ENCODE results near the gene ZDHHC13.

Gene ZDHHC13

DNA sequence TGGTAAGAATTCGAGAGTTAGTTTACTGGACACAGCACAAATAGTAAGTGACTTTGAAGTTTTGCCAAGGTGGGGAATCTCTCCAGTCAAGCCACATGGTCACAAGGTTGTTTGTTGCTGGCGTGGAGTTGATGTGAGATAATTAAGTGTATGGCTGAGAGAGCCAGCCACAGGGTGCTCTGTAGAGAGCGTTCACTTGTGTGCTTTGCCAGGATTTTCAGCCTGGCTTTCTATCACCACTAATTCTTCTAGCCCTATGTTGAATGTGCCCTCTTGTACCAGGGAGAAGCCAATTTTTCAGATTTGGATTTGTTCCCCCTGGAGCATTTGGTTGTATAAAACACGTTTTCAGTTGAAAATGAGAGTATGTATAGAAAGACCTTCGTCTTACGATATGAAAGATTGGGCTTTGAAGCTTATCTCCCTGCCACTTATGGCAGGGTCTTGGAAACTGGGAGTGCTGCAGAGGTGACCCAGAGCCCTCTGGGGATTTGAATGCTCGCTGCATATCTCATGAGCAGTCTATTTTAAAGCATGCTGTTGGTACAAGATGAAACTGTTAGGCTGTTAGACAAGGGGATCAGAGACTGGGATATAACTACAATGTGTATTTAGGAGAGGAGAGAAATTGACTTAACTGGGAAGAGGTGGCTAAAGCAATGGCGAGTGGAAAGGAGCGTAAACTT lies 56.2 kb downstream of the ZDHHC13 start:
- DNase-seq, result no peak

DNA sequence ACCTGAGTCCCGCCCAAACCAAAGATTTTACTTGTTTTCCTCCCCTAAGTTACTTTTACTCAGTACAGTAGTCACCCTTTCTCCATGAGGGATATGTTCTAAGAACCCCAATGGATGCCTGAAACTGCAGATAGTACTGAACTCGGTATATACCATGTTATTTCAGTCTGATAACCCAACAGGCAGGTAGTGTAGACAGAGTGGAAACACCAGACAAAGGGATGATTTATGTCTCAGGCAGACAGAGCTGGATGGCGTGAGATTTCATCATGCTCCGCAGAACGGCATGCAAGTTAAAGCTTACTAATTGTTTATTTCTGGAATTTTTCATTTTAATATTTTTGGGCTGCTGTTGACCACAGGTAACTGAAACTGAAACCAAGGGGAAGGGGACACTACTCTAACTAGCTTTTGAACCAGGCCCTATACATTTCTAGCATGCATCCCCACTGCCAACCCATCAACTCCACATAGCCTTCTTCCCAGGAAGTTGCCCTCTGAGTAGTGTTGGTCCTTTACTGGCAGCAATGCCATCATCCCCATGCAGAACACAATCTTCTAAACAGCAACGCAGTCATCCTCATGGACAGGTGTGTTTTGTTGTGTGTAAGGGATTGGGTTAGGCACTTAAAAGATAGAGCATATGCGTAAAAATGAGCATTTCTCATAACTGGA lies 57.1 kb downstream of the ZDHHC13 start:
- DNase-seq, result no peak

DNA sequence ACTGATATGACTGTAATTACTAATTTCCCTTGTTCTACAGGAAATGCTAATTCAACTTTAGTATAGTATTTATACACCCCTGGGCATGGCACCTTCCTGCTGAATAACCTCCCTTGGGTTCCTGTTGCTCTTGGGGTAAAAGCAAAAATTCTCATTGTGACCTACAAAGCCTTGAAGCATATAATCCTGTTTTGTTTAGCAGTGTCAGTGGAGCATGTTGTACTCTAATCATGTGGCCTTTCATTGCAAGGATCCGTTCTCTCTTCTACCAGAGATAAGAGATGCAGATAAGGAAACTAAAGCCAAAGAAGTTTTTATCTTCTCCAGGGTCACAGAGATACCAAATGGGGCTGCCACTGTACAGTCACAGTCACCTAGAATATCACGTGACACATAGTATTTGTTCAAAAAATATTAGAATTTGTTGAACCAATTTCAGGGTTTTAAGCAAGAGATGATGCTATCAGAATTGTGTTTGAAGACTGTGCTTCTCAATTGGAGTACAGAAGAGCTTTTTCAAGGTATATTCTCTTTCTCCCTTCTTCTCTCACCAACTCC lies 59.7 kb downstream of the ZDHHC13 start:
- no peak for DNase-seq

DNA sequence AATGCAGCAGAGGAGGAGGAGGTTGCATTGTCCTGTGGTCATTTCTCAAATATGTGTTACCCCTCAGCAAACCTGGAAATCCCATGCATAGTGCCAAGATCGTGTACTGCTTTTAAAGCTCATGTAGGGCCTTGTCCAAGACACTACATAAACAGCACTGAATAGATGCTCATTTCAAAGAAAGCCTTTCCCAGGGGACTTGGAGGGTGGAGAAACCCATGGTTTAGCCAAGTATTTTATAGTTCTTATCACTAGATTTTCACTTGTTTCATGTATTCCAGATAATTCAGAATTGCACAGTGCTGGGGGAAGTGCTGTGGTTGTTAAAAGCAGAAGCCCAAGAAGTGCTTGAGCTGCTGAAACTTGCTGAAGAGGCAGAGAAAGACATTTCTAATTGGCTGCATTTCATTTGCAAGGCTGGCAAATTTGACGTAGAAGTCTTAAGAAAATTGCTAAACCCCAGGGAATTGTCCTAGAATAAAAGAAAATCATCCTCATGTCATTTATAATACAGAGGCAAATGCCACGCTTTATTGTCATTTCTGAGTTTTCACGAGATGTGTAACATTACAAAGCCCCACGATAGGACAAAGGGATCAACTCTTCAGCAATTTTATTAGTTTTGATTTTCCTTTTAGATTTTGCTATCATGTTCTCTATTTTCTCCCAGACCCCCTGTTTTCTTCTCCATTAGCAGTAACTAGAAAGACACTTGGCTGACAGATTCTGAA lies 64.7 kb downstream of the ZDHHC13 start:
- no peak for DNase-seq

DNA sequence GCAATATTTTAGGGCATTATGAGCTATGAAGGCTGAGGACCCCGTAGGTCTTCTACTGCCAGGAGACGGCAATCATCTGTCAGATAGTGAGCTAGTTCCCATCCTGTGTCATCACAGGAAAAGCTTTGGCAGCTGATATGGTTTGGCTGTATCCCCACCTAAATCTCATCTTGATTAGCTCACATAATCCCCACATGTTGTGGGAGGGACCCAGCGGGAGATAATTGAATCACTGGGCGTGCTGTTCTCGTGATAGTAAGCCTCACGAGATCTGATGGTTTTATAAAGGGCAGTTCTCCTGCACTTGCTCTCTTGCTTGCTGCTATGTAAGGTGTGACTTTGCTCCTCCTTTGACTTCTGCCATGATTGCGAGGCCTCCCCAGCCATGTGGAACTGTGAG lies 66.7 kb downstream of the ZDHHC13 start:
- DNase-seq, result no peak

DNA sequence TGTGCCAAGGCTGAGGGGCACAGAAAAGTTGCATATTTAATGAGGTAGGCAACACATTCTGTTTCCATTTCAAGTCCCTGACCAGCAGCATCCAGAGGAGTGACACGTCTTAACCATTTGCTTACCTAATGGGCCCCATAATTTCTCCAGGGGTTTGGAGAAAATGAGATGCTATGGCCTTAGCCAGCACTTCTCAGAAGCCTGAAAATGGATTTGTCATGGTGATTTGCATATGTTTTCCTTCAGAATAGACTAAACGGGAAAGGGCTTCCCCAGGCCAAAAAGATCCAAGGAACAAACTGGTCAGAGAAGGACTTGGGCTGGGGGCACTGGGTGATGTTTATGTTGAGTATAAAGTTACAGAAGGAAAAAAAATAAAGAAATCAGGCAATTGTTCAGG lies 68.1 kb downstream of the ZDHHC13 start:
- no peak for DNase-seq

DNA sequence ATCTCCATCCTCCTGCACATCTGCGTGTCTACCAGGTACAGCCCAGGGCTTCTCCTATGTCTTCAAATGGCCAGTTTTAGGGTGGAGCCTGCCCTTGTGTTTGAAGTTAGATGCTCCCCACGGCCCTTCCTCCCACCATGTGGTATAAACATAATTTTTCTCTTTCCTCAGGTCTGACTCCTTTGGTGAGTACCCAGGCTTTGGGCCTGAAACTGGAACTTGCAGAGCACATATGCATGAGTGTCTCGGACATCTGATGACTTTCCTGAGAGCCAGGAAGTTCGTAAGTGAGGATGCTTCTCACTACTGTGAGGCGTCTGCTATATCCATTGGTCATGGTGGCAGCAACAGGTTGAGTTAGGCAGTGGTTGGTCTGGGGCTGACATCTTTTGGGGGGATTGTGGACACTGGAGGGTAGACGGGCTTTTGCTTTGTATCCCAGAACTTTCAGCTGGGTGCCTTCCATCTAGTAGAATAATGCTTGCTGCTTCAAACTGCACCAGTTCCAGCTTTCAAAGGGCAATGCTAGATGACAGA lies 68.6 kb downstream of the ZDHHC13 start:
- DNase-seq, result no peak

DNA sequence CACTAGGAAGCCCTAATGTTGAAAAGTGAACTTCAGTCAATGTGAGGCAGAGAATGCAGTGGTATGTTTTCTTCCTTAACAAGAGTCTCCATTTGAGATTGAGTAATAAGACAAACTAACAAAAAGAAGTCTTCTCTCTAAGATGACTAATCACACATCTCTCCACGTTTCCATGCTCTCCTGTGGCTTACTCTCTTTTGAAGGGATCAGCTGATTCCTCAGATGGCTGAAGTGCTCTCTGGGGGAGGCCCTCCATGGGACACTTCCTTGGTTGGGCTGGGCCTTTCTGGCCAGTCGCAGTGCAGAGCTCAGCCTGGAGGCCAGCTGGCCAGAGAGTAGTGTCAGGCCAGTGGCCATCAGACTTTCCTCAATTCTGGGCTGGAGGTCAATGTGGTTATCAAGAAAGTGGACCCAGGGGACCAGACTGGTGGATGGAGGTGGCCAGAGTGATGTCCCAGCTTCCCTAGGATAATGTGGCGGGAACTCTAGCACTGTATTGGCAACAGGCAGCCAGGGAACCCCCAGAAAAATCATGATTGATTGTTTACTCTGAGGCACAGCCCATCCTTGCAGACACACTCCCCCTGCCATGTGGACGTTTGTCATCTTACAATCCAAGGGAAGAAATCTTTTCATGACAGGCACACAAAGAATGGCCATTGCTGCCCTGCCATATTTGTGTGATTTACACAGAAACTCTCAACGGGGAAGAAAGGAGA lies 70.3 kb downstream of the ZDHHC13 start:
- DNase-seq, result no peak

DNA sequence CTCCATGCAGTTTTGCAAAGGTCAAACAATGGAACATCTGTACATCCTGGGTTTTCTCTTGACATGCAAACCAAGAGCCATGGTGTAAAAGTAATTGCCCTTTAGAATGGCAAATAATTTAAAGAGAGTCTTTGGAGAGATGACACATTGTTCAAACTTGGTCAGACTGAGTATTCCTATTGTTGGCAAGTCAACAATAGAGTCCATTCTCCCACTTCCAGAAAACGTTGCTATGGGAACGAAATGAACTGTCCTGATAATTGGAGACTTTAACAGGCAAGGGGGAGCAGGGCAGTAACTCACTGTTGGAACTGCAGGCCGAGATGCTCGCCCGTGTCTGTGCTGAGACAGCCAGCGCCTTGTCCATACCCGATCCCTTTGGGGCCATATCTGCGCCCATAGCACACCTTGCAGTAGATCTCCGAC lies 70.9 kb downstream of the ZDHHC13 start:
- DNase-seq, result no peak

DNA sequence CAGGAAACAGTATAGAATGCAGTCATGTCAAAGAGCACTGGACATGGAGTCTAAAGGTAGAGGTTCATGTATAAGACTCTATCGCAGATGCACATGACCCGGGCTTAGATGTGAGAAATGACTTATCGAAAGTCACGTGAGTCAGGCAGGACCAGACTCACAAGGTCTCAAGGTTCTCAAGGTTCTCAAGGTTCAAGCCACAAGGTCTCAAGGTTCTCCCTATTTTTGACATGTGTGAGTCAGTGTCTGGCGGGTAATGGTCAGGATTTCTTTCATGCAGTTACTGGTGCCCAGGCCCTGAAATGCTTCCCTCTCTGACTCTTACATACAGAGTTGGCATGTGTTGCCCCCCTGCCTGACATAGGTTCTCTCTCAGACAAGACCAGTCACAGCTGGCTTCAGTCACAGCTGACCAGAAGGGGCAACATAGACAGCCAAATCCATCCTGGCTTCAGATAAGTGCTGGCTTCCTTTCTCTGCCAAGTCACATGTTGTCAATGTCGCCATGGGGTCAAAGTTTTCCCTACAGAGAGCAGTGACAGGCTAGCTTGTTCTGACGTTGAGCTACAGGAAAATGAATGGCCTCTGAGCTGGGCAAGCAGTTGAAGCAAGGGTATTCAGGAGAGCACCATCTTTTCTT lies 74.7 kb downstream of the ZDHHC13 start:
- no peak for DNase-seq

DNA sequence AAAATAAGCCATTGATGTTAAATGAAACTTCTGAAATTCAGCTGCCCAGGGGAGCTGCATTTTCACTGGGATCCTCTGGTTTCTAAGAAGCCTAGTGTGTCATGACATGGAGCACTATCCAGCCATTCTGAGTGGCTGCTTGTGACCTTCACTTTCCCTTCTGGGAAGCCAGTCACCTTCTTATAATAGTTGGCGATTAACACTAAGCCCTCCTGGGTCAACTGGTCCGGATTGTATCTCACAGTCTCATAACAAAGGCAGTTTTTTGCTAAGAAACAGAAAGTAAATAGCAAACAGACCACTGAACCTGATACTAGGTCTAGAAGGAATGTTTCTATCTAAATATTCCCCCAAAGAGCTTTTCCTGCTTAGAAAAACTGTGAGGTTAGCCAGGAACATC lies 76.9 kb downstream of the ZDHHC13 start:
- no peak for DNase-seq

DNA sequence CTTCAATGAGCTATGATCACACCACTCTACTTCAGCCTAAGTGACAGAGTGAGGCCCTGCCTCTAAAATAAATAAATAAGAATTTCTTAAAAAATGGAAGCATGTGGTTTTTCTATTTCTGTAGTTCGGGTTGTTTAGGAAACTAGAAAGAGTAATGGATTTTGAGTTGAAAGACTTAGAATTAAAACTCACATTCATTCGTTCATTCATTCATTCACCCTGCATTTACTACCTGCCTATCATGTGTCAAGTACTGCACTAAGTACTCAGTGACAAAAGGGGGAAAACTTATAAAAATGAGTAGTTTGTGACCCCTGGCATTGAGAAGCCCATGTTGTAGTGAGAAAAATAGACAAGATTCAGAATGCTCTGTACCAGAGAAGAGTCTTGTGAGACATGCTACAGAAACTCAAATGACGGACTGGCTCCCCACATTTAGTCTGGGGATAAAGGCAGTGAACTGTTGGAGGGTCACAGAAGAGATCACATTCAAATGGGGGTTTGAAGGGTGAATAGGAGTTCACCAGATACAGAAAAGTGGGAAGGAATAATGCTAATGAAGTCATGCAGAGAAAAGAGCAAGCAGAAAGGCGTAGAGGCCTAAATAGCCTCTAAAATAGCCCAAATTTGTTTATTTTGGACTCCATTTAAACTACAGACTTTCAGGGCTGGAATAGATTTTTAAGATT lies 77.8 kb downstream of the ZDHHC13 start:
- no peak for DNase-seq

DNA sequence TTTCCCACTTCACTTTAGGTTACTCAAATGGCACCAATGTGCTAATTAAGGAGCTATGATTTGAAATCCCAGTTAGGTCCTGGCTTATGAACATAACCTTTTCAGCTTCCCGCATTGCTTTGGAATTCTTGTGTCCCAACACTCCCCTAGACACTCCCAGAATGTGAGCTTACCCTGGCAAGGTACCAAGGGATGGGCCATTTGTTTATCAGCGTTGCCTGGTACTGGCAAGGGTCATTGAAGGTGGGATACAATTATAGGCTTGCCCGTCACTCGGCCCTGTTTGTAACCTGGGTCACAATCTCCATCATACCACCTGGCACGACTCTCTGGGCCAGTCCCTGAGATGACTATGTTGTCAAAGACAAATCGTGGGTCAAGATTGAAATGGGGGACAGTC lies 79.5 kb downstream of the ZDHHC13 start:
- no peak for DNase-seq

DNA sequence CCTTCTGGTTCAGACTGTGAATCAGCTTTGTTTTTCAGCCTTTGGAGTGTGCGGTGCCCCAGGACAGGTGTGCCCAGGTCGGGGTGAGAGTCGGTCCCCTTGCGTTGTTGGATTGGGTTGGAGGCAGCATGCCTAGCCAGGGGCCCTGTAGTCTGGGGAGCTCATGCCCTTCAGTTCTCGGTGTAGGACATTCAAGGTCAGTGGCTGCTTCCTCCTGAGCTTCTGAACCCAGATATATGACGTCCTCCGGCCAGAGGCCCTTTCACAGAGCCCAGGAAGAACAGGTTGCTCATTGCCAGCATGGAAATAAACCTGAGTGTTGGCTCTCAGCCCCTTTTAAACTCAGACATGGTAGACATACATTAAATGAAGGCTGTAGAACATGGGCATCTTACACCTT lies 82.1 kb downstream of the ZDHHC13 start:
- DNase-seq, result no peak

DNA sequence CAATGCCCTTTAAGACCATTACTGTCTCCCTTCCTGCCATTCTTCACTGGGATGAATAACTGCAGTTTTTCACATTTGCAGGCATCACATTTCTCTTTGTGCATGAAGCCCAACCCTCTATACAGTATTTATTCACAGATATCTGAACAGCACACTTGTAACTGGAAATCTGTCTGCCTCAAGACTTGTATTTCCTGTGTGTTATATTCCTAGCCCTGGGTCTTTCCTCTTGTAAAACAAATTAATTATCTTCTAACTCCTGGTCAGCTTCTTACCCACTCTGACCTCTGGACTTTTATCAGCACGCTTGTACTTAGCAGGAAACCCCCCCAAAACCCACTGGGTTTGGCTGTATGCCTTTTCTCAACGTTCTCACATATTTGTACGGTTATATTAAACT lies 82.8 kb downstream of the ZDHHC13 start:
- no peak for DNase-seq

DNA sequence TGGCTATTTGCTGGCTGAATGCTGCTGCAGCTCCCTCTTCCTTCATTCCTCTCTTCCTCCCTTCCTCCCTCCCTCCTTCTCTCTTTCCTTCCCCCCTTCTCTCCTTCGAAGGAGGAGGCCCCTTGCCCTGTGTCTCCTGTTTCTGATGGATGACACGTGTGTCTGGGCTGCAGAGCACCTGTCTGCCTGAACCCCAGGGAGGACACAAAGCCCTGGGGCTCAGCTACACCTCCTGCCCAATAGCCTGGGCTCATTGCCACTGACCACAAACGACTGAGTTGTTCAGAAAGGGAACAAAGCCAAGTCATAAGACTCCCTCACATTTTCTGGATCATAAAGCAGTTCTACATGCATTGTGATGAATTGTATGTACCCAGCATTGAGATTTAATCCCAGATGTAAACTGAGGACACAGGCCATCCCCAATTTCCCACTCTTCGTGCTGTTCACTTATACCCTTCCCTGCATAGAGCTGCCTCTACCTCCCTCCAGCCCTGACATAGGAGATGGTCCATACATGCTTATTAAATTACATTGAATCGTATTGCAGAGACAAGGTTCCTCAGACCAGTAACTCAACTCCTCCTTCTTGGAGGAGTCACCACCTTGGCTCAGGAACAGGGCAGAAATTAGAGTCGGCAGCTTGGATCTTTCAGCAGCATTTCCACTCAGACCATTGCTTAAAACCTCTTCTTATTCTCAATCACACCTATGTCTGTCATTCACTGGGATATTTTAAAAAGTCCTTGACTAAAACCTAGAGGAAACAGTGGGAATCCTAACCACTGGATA lies 83.6 kb downstream of the ZDHHC13 start:
- no peak for DNase-seq

DNA sequence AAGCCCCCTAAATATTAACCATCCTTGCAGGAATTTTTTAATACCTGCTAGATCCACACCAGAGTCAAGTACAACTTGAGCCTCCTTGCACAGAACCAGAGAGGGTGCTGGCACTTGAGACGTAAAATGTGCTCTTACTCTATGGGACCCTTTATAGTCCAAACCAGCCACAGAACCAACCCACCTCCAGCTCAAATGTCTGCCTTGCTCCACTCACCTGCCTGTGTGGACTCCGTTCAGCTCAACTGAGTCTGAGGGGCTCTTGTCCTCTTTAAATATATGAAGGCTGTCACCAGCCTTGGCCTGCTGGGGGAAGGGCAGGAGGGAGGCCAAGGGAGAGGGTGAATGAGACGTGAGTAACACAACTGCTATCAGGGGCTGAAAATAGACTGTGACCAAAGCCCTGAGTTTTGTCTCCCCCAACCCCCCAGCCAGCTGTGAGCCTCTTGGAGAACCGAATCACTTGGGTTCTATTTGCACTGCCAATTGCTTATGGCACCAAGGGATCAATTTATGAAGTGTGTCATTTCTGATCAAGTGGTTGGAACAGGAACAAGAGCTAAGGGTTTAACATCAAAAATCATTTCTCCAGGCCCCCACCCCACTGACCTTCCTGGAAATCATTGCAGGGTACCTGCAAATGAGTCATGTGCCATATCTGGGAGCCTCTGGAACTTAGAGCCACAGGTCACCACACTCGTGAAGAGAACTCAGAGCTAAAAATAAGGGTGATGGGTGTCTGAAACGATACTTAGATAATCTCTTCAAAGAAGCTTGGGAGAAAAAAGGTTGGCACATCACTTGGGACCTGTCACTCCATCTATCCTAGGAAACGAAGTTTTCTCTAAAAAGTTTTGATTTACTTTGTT lies 85.0 kb downstream of the ZDHHC13 start, which contains the start of gene CSRP3:
CSRP3 (minus strand) TSS at position 247 of the 869 bp plus-strand sequence. CDS start 9,535 bp downstream, outside the sequence.
- DNase-seq, result no peak

DNA sequence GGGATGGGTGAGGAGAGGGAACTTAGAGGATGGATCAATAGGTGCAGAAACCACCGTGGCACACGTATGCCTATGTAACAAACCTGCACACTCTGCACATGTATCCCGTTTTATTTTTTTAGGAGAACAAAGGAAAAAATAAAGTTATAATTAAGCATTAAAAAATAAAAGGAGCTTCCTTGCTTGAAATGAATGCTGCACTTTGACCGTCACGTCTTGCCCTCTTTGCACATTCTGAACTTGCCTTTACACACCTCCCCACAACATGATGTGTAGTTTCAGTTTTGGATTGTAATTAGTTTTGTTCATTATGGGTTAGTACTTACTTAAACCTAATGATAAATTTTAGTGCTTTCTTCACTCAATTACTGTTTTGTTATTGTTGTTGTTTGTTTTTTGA lies 87.9 kb downstream of the ZDHHC13 start:
- no peak for DNase-seq

DNA sequence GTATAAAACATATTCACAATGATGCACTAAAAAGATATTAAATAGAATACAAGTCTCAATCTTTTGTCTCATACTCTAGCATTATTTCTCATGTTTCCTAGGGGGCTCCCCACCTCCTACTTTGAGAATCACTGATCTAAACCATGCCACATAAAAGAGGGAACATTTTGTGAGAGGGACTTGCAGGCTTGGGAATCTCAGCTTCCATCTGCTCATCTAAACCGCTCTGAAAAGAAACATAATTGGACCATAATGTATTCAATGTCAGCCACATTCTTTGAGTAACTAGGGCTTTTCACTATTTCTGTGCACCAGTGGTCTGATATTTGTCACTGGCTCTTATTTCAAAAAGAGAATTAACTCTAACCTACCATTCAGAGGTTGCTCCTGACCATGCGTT lies 91.2 kb downstream of the ZDHHC13 start:
- no peak for DNase-seq
